Measurements from ENCODE around the gene CCDC14.
"Not testable (repeated sequence)": the region's sequence is repeated elsewhere in the genome, so short reads cannot be mapped to it uniquely, and the experiment has no call there.

The CCDC14 gene

GRCh38 chr3:123966799-123967198, 5.8 kb upstream of the CCDC14 start:
- DNase-seq (ENCODE audit: low spot score): not testable (repeated sequence)

- DNase-seq (ENCODE audit: low spot score): not testable (repeated sequence)
These were observed 3.8 kb upstream of the CCDC14 start for GRCh38 chr3:123964793-123965192.

- no peak for DNase-seq (ENCODE audit: low spot score)
These were observed 453 bp upstream of the CCDC14 start for GRCh38 chr3:123961508-123961856.

GRCh38 chr3:123953735-123954134, 7.3 kb downstream of the CCDC14 start:
- peak; percentile 23 for DNase-seq (ENCODE audit: low spot score)

GRCh38 chr3:123952844-123953520, 8.0 kb downstream of the CCDC14 start:
- DNase-seq (ENCODE audit: low spot score): no peak

GRCh38 chr3:123951522-123952447, 9.2 kb downstream of the CCDC14 start:
- DNase-seq (ENCODE audit: low spot score): no peak

- DNase-seq (ENCODE audit: low spot score): no peak
These were observed 11.4 kb downstream of the CCDC14 start for GRCh38 chr3:123949641-123950040.

- DNase-seq (ENCODE audit: low spot score): no peak
These were observed 12.6 kb downstream of the CCDC14 start for GRCh38 chr3:123948449-123948848.

GRCh38 chr3:123947482-123947881, 13.5 kb downstream of the CCDC14 start:
- no peak for DNase-seq (ENCODE audit: low spot score)

- no peak for DNase-seq (ENCODE audit: low spot score)
These were observed 19.5 kb downstream of the CCDC14 start for GRCh38 chr3:123941542-123941941.

GRCh38 chr3:123941121-123941520, 19.9 kb downstream of the CCDC14 start:
- no peak for DNase-seq (ENCODE audit: low spot score)

GRCh38 chr3:123939706-123940105, 21.3 kb downstream of the CCDC14 start:
- no peak for DNase-seq (ENCODE audit: low spot score)

- DNase-seq (ENCODE audit: low spot score): no peak
These were observed 24.6 kb downstream of the CCDC14 start for GRCh38 chr3:123936400-123936799.

- DNase-seq (ENCODE audit: low spot score): no peak
These were observed 25.2 kb downstream of the CCDC14 start for GRCh38 chr3:123935830-123936229.

- no peak for DNase-seq (ENCODE audit: low spot score)
These were observed 26.8 kb downstream of the CCDC14 start for GRCh38 chr3:123934250-123934649.

- DNase-seq (ENCODE audit: low spot score): no peak
These were observed 30.6 kb downstream of the CCDC14 start for GRCh38 chr3:123930445-123930844.

GRCh38 chr3:123929325-123929724, 31.7 kb downstream of the CCDC14 start:
- no peak for DNase-seq (ENCODE audit: low spot score)

- no peak for DNase-seq (ENCODE audit: low spot score)
These were observed 34.6 kb downstream of the CCDC14 start for GRCh38 chr3:123926396-123926795.

- no peak for DNase-seq (ENCODE audit: low spot score)
These were observed 40.2 kb downstream of the CCDC14 start for GRCh38 chr3:123920868-123921267.

- no peak for DNase-seq (ENCODE audit: low spot score)
These were observed 40.6 kb downstream of the CCDC14 start for GRCh38 chr3:123920383-123920782.

GRCh38 chr3:123919353-123919752, 41.7 kb downstream of the CCDC14 start:
- DNase-seq (ENCODE audit: low spot score): no peak

GRCh38 chr3:123914829-123915228, 46.2 kb downstream of the CCDC14 start:
- no peak for DNase-seq (ENCODE audit: low spot score)

- DNase-seq (ENCODE audit: low spot score): no peak
These were observed 51.2 kb downstream of the CCDC14 start for GRCh38 chr3:123909785-123910184.

Measured in germinal center (tissue), 1 donor.